Measurements from ENCODE around the gene CBFA2T3.

CBFA2T3 gene

GRCh38 chr16:88902744-88903143 is 74.3 kb downstream of the CBFA2T3 start:
- Mint-ChIP-seq H3K27ac (no peak overlapping the region), H3K4me3 (peak overlapping the region in 1 of 3 experiments; percentile 13), H3K4me1 (peaks cover 5% of the 10 kb centered on the region), H3K9me3 (no peaks in the 10 kb centered on the region), H3K27me3 (ENCODE audit: low read depth) (no peaks in the 10 kb centered on the region), H3K36me3 (ENCODE audit: low read depth) (no peaks in the 10 kb centered on the region)
- no peak for TF ChIP-seq CTCF (IDR thresholded peaks at IDR 0.05; ENCODE audit: unreplicated experiment in 3 of 3)

DNA sequence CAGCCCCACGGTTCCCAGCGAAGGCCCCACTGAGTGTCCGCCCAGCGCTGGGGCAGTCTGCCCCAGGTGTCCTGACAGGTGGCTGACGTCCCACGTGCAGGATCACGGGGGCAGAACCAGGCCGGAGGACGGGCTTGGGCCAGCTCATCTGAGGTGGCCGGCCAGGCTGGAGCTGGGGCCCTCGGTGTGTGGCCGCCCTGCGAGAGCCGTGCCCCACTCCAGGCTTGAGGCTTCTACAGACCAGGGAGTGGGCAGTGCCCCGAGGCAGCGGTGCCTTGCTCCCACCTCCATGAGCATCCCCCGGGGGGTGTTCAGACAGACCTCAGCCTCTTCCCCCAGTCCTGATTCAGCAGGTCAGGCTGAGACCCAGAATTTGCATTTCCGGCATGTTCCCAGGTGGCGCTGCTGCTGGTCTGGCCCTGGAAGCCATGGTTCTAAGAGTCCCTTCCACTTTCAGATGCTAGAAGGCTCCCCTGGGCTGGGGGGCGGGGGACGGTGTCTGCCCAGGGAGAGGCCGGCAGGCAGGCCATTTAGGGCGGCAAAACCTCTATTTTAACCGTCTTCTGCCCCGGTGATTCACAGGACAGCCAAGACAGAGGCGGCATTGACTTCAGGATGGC is 75.2 kb downstream of the CBFA2T3 start:
- Mint-ChIP-seq H3K27me3 (ENCODE audit: low read depth) (no peaks in the 10 kb centered on the region), H3K9me3 (no peaks in the 10 kb centered on the region), H3K27ac (no peak overlapping the region), H3K4me3 (no peak overlapping the region), H3K4me1 (peaks cover 5% of the 10 kb centered on the region), H3K36me3 (ENCODE audit: low read depth) (no peaks in the 10 kb centered on the region)
- TF ChIP-seq CTCF (IDR thresholded peaks at IDR 0.05; ENCODE audit: unreplicated experiment in 3 of 3), result no peak

DNA sequence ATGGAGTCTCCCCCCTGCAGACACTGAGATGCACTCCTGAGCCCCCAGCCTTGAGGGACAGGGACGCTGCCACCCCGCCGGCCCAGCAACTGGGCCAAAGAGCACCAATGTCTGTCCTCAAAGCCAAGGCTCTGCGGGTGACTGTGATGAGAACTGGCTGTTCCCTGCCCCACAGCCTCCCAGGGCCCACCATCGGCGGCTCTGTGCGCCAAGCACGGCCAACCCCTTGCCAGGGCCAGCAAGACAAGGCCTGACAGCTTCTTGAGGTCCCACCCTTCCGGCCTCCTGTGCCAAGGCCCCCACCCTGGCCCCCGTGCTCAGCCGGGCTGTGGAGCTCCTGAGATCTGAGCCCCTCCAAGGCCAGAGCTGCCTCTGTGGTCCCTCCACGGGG is 76.3 kb downstream of the CBFA2T3 start:
- no peak overlapping the region for H3K4me3 Mint-ChIP-seq
- no peaks in the 10 kb centered on the region for H3K9me3 Mint-ChIP-seq
- peaks cover 5% of the 10 kb centered on the region for H3K4me1 Mint-ChIP-seq
- H3K36me3 Mint-ChIP-seq (ENCODE audit: low read depth), result no peaks in the 10 kb centered on the region
- H3K27ac Mint-ChIP-seq, result no peak overlapping the region
- TF ChIP-seq CTCF (IDR thresholded peaks at IDR 0.05; ENCODE audit: unreplicated experiment in 3 of 3), result no peak
- H3K27me3 Mint-ChIP-seq (ENCODE audit: low read depth), result no peaks in the 10 kb centered on the region

GRCh38 chr16:88899901-88900661 is 76.9 kb downstream of the CBFA2T3 start:
- no peak overlapping the region for H3K4me3 Mint-ChIP-seq
- H3K4me1 Mint-ChIP-seq, result peaks cover 5% of the 10 kb centered on the region
- no peaks in the 10 kb centered on the region for H3K27me3 Mint-ChIP-seq (ENCODE audit: low read depth)
- TF ChIP-seq CTCF (IDR thresholded peaks at IDR 0.05; ENCODE audit: unreplicated experiment in 3 of 3), result no peak
- H3K36me3 Mint-ChIP-seq (ENCODE audit: low read depth), result no peaks in the 10 kb centered on the region
- H3K27ac Mint-ChIP-seq, result no peak overlapping the region
- H3K9me3 Mint-ChIP-seq, result no peaks in the 10 kb centered on the region

DNA sequence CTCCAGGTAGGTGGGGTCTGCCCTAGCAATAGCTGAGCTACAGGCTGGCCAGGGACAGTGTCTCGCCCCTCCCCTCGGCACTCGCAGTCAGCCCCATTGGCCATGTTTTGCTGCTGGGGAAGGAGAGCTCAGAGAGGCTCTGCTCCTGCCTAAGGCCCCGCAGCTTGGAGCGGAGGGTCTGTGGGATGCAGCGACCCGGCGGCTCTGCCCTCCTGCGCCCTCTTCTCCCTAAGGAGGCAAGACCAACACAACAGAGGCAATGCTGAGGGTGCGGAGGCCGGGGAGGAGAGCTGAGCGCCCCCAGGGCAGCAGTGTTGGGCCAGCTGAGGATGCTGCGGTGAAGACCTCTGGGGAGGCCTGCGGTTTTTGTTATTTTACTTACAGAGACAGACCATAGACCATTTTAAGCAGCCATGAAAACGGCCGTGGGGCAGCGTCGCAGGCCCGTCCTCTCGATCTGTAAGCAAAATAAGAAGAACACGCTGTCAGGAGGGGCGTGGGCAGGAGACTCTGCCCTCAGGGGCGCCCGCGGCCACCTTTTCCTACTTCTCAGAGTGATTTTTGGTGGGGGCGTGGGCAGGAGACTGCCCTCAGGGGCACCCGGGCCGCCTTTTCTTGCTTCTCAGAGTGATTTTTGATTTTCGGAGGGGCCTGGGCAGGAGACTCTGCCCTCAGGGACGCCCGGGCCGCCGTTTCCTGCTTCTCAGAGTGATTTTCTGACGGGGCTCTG is 79.1 kb downstream of the CBFA2T3 start:
- no peaks in the 10 kb centered on the region for H3K27me3 Mint-ChIP-seq (ENCODE audit: low read depth)
- H3K4me1 Mint-ChIP-seq, result peaks cover 7% of the 10 kb centered on the region
- no peaks in the 10 kb centered on the region for H3K9me3 Mint-ChIP-seq
- H3K4me3 Mint-ChIP-seq, result no peak overlapping the region
- no peaks in the 10 kb centered on the region for H3K36me3 Mint-ChIP-seq (ENCODE audit: low read depth)
- no peak overlapping the region for H3K27ac Mint-ChIP-seq
- TF ChIP-seq CTCF (IDR thresholded peaks at IDR 0.05; ENCODE audit: unreplicated experiment in 3 of 3), result no peak

Data from nephron (organoid).